GM19452 (cell line): Measurements from ENCODE around the gene INHBB.
"Not testable (repeated sequence)": the region's sequence is repeated elsewhere in the genome, so short reads cannot be mapped to it uniquely, and the experiment has no call there.

Experiments
- ATAC-seq: cut with Tn5 transposase; IDR thresholded peaks from one replicate; pipeline ENCODE4 v1.9.1; 2021; ENCODE audit not compliant: unreplicated experiment

Gene INHBB

DNA sequence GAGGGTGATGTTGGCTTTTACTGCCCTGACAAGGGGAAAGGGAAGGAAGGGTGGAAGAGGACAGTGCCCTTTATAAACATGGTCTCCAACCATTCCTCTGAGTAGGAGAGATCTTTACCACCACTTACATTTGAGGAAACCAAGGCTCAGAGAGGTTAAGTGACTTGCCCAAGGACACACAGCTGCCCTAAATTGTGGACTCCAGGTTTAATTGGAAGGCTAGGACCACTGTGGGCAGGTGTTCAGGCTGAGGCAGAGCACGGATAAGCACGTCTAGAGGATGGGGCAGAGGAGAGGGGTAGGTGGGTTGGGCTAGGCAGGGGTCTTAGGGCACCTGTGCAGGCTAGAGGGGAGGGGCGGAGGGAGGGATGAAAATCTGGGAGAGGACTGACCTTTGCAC is 32.7 kb downstream of the INHBB start:
- ATAC-seq, result no peak

DNA sequence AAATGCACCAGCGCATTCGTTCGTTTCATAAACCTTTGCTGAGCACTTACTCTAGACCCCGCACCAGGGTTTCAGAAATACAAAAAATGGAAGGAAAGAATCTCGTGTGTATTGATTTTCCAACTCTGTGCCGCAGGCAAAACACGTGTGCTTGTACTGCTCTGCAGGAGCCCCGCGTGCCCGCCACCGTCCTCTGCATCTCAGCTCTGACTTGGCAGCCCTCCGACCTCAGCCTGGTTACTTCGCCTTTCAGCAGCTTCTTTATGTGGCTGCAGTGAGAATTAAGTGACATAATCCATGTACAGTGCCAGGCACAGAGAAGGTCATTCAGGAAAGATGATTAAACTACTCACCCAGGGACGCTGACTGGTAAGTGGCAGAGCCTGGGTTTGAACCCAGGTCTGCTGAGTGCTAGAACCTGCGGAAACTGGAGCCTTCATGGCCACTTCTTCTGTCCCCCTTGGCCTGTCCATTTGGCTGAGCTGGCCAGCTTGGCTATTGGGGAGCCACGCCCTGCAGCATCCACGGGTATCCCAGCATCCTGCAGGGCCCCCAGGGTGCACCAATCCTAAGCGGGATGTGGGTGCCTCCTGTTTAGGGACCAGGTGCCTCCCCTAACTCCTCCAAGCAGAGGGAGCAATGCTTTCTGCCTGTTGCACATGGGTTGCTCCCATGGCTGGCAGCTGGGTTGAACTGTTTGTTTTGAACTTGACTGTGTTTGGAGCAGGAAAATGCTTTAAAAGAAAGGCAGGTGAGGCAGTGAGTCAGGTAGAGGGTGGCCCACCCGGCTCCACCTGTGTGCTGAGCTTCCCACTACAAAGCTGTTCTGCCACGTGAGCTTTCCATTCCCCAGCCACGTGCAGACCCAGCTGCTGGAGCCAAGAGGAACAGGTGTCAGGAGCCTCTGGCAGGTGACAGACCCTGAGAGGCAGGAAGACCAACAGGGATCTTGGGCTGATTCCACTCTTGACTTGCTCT is 34.3 kb downstream of the INHBB start:
- no peak for ATAC-seq

DNA sequence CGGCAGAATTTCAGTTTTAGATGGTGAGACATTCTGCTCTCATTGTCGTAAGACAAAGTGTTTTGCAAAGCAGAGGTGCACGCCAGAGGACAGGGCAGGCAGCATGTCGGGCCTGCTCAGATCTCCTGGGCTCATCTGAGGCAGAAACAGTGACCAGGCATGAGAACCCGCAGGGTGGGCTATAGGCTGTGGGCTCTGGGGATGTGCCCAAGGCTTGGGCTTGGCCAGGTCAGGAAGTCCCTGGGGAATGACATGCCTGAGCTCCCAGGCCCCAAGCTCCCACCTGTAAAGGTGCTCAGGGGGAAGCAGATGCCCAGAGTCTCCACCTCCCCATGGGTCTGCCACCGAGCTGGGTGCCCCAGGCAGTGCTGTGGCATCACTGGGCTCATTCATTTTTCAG is 35.3 kb downstream of the INHBB start:
- ATAC-seq, result no peak

DNA sequence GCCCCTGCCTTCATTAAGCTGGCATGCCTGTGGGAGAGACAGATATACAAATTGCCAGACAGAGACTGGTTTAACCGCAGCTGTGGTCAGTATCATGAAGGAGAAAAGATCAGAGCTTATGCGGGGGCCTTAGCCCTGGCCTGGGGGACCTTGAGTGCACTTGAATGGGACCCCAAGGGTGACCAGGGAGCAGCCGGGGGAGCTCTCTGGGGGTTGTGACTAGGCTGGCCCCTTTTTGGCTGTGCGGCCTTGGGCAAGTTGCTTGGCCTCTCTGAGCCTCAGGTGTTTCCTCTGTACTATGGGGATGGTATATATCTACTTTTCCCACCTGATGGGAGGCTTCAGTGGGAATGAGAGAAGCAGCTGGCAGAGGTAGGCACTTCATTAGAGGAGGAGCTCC is 35.7 kb downstream of the INHBB start:
- ATAC-seq, result no peak

DNA sequence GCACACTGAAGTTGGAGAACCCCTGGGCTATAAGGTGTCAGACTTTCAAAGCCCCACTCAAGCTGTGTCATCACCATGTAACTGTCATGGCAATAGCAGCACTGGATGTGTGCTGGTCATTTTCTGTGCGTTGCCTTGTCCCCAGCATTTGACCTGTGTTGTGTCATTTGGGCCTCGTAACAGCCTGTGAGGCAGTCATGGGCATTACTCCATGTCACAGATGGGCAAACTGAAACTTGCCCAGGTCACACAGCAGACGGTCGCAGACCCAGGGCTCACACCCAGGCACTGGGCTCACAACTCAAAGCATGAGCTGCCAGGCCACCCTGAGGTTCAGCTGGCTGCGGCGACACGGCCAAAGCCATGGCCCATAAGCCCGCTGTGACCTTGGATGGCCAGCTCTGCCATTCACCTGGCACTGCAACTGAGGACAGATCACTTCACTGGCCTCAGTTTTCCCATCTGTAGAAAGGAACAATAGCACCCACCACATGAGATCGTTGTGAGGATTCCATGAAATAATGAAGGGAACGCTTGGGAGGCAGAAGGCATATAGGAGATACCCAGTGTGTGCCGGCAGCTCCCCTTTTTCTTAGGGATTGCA is 36.7 kb downstream of the INHBB start:
- ATAC-seq, result no peak

DNA sequence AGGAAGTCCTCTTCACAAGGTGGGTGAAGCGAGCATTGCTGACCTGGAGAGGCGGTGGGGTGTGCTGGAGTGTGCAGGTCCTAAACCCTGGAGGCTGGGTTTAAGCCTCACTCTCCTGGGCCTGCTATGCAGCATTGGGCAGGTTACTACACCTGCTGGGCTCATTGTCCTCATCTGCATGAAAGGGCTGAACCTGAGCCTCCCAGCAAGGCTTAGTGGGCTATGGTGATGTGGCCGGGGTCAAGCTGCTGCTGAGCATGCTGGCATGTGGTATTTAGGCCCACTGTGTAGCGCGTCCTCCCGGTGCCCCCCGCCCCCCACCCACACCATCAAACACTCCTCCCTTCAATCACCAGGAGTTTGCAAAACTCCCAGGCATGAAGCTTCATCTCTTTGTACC is 37.3 kb downstream of the INHBB start:
- ATAC-seq, result no peak

DNA sequence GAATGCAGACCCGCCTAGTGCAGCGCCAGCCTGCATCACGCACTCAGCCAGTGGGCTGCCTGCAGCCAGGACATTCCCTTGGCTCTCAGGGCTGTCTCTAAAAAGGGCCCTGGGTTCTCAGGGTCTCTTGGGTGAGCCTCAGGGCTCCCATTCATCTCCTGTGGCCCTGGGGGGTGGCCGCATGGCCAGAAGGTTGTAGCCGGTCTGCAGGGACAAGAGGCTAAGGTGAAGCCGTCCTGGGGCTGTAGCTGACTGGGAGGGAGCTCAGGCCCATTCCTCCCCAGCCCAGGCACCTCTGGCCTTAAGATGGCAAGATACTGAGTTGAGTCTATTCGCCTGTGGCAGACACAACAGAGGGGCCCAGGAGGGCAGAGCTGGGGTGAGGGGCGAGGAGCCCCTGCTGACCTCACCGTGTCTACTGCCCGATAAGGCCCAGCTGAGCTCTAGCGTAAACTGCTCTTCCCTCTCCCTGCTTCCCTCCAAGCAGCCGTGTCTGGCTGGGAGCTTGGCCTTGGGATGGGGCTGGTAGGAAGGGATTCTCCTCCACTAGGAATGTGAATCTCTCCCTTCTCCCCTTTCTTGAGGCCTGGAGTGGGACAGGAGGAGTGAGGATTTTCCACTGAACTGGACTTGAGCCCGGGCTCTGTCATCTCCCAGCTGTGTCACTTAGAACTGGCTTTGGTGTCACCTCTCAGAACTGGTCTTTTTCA is 37.9 kb downstream of the INHBB start:
- no peak for ATAC-seq

DNA sequence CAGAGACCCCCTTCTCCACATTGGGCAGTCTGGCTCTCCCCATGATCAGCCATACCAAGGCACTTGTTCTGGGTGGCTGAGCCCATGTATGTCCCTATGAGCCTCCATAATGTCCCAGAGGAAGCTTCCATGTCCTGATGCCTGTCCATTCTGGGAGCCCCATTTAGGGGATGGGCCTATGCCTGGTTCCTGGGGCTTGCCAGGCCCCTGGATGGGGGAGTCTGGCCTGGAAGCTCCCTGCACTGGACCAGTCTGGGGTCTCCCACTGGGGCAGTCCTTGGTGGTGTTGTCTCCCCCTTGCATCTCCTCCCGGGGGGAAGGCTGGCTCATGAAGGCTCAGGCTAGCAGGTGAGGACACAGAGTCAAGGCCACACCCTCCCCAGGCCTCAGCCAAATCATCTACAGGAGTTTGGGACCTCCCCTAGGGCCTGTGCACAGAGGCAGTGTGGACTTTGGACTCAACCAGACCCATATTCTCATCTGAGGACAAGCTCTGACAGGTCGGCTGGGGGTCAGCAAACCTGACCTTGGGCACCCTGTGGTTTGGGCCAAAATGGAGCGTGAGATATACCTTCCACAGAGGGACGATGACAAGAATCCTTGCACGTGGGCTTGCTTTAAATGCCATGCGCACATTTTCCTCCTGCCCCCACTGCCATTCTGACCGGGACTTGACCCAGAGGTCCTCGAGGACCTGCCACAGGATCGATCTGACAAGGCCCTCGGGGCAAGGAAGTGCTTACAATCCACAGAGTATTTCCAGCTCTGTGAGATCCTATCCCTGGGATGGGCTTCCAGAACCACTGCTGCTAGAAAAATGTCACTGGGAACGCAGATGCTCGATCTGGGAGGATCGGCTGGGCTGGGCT is 38.8 kb downstream of the INHBB start:
- no peak for ATAC-seq

DNA sequence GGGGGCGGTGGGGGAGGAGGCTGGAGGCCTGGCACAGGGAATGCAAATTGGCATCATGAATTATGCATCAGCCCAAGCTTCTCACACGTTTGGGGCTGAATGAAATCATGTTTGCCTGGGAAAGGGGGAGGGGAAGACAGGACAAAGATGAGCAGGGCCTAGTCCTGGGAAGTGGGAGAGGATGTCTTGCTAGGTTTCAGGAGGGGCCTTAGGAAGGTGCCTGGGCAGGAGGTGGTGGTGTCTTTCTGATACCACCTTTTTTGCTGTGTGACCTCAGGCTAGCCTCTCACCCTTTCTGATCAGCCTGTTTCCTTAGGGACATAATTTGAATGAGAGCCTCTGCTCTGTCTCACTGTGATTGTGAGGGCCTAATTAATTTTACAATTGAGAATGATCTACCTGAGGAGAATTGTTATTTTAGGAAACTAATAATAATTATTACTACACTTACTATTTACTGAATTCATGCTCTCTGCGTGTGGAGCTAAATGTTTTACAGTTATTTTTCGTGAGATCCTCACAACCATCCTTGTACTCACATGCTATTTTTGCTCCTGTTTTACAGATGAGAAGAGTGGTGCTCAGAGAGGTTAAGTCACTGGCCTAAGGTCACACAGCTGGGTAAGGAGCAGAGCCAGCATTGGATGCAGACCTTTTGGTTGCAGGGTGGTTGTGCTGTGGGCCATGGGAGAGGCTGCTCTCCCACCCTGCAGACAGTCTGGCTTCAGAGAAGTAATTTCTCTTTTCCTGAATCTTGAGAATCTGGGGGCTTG is 39.6 kb downstream of the INHBB start:
- no peak for ATAC-seq

DNA sequence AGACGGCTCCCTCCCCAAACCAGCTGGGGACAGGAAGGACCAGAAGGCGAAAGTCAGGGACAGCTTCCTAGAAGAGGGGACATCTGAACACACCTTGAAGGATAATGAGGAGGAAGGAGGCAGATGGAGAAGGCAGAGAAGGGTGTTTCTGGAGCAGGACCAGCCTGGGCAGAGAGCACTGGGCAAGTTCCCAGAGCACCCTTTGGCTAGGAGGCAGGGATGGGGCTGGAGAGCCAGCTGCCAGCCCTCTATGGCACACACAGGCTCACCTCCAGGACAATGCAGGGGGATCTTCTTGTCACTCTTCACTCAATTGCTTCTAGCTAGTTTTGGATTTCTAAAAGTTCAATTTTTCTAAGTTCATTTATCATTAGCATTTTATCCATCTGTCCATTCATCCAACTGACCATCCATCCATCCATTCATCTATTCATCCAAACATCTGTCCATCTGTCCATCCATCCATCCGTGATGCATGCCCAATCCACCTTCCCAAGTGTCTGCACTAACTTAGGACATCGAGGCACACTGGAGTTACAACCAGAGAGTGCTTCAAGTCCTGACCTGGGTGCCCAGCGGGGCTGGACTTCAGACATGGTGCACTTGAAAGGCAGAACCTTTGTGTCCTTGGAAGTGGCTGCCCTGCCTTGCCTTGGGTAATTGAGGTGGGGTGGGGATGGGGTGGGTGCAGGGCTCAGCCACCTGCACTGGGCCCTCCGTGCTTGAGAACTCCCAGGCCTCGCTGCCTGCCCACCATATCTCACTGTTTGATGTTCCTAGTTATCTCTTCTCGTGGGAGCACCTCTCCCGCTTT is 42.5 kb downstream of the INHBB start:
- ATAC-seq, result no peak

DNA sequence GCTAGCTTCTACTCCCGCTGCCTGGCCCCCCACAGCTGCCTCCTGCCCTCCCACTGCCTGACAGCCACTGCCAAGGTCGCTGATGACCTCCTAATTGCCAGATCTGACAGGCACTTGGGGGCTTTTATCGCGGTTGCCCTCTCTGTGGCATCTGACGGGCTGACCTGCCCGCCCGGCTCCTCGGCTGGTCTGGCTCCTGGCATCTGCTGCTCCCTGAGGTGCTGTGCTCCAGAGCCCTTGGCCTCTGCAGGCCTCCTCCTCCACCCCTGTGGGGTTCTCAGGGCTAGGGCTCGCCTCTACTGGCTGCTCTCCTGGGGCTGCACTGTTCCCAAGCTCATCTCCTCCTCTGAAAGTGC is 43.1 kb downstream of the INHBB start:
- no peak for ATAC-seq

DNA sequence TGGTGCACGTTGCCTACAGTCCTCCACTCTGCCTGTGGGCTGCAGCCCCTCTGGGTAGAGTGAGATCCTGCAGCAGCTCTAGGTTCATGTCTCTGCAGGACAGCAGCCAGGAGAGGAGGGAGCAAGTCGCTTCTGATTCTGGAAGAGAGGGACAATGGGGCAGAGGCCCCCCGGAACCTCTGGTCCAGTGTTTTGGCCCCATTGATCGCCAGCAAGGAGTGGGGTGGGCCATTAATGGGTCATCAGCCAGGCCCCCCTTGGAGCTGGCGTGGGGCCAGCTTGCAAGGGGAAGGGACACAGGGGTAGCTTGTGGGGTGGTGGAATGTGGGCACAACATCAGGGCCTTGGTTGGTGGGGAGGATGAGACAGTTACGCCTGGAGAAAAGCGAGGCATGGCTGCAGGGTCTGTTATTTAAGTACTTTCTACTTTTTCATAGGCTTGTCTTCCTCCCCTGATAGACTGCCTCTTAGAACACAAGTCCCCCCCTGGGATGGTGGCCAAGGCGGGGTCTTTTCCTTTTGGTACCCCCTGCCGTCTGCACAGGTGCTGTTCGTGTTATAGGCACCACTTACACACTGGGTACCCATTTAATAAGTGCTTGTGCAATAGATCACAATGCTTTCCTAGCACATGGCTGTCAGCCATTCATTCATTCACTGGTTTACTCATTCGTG is 44.6 kb downstream of the INHBB start:
- ATAC-seq, result no peak

DNA sequence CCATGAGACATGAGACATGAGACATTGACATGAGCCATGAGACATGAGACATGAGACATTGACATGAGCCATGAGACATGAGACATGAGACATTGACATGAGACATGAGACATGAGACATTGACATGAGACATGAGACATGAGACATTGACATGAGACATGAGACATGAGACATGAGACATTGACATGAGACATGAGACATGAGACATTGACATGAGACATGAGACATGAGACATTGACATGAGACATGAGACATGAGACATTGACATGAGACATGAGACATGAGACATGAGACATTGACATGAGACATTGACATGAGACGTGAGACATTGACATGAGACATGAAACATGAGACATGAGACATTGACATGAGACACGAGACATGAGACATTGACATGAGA is 45.4 kb downstream of the INHBB start:
- ATAC-seq, result not testable (repeated sequence)

DNA sequence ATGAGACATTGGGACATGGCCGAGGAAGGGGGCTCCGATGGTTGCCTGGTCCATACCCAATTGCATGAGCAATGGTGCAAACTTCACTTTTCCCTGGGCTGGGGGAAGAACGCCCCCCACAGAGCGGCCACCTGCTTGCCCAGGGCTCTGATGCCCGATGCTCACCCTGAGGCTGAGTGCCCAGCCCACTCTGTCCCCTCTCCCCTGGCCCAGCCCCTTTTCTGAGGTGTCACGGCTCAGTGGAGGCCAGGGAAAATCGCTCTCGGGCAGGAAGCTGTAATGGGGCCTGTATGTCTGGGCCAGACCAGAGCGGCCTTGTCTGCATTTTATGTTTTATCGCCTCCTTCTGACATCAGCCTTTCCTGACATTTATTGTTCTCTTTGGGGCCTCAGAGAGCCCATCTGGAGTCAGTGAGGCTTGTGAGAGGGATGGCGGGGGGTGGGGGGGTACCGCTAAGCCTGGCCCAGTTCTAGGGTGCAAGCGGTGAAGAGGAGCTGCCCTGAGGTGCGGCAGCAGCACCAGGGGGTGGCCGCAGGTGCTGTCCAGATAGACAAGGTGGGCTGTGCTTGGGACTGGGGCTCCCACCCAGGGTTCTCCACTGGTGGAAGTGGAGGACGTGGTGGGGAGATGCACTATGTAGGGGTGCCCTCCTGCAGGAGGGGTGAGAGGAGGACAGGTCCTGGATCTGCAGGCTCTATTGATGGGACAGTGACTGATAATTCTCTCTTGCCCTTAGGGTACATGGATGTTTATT is 46.2 kb downstream of the INHBB start:
- no peak for ATAC-seq

DNA sequence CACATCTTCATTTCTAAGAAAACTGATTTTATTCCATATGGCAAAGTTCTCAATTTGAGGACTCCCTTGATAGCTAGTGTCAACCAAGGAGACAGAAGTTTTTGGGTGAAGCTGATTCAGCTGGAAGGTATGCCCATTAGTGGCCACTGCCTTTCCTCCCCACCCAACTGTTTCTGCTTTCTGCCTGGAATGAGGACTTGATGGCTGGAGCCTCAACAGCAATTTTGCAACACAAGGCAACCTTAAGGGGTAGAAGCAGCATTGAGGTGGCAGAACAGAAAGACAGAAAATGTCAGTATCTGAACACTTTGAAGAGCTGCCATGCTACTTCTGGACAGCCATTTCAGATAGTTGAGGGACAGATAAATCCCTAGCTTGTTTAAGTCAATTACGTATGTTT is 47.0 kb downstream of the INHBB start:
- ATAC-seq, result no peak

DNA sequence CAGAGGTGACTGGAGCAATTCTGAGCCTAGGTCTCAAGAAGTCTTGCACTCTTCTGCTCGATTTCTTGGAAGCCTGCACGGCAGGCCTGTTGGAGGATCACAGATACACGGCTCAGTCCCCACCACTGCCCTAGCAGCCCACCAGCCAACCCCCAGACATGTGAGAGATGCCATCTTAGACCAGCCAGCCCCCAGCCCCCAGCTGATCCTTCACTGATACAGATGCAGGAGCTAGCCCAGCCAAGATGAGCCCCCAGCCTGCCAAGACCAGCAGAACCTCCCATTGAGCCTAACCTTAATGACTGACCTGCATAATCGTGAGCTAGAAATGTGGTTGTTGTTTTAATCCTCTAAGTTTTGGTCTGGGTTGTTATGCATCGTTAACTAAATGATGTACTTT is 47.5 kb downstream of the INHBB start:
- ATAC-seq, result no peak

DNA sequence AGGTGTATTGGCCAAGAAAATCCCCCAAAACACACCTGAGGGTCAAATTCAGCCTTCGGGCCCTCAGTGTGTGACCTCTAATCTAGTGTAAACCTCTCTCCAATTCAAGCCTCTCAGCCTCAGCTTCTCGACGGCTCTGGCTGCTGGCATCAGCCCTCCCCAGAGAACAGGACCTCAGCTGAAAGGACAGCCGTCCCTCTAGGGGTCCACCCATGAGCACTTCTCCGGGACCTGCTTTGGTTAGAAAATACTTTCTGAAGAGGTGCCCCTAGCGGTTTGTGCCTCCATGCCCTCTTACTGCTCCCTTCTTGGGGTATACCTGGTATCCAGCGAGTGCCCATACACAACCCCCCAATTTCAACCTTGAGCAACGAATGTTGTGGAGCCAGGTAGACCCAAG is 48.8 kb downstream of the INHBB start:
- no peak for ATAC-seq
